H1 (cell line): ENCODE results near the gene SIPA1L3. TPM values are rescaled to one million over a fixed set of nuclear protein-coding genes. Genes with fewer than 3 reads are reported as not detected.
A peak's percentile ranks its signal among the peaks of the same experiment; 100 is the strongest.

ENCODE experiments used
- CTCF ChIA-PET: fragments of 300-600 bp; sonication (Branson Sonifier 250); formaldehyde crosslinking; loops from one replicate; lab custom pipeline; 2021; ENCODE audit not compliant: partially characterized antibody; lab: Charles Lee
- POLR2A ChIA-PET: fragments of 300-600 bp; sonication (Branson Sonifier 250); formaldehyde crosslinking; loops from one replicate; lab custom pipeline; 2021; ENCODE audit warnings: inconsistent platforms; ENCODE audit not compliant: partially characterized antibody; lab: Charles Lee
- DNase-seq, 2 experiments: peaks; one replicate each; pipeline versions ENCODE4 v3.0.0 to v3.0.0-alpha.2; 2010 to 2022; ENCODE audit warnings: low spot score in 2 of 2, low read depth in 1 of 2, mixed read lengths in 1 of 2
- FAIRE-seq: peaks from 2 replicates; lab custom pipeline; 2011; peaks lifted over from hg19 to GRCh38; lab: Jason Lieb, UNC
- H2AFZ ChIP-seq: 2 replicates; pipeline ENCODE4 v1.8.1; 2012; ENCODE audit warnings: low read length, inconsistent platforms
- H2AK5ac ChIP-seq: 2 replicates; pipeline ENCODE4 v1.6.1; 2013; ENCODE audit warnings: low read depth, low read length
- H2BK120ac ChIP-seq: replicated peaks from 2 replicates; pipeline ENCODE3; 2013; ENCODE audit warnings: low read depth, low read length, inconsistent platforms
- H2BK12ac ChIP-seq: 2 replicates; pipeline ENCODE4 v1.6.1; 2013; ENCODE audit warnings: low read depth, low read length
- H2BK15ac ChIP-seq: 2 replicates; pipeline ENCODE4 v1.6.1; 2013; ENCODE audit warnings: low read length
- H2BK20ac ChIP-seq: 2 replicates; pipeline ENCODE4 v1.6.1; 2013; ENCODE audit warnings: low read length
- H2BK5ac ChIP-seq: 2 replicates; pipeline ENCODE4 v1.6.1; 2013; ENCODE audit warnings: low read depth, low read length
- H3K14ac ChIP-seq: 2 replicates; pipeline ENCODE4 v1.6.1; 2013; ENCODE audit warnings: inconsistent platforms; ENCODE audit not compliant: insufficient read length
- H3K18ac ChIP-seq: 2 replicates; pipeline ENCODE4 v1.6.1; 2013; ENCODE audit warnings: low read length; ENCODE audit errors: extremely low read depth
- H3K23ac ChIP-seq: 2 replicates; pipeline ENCODE4 v1.6.1; 2013; ENCODE audit warnings: inconsistent platforms; ENCODE audit not compliant: insufficient read length
- H3K23me2 ChIP-seq: 2 replicates; pipeline ENCODE4 v1.6.1; 2013; ENCODE audit warnings: low read depth, low read length
- H3K27ac ChIP-seq: 2 replicates; pipeline ENCODE4 v1.6.1; 2011; ENCODE audit warnings: low read depth, low read length, inconsistent platforms
- H3K27me3 ChIP-seq, 4 experiments: replicated peaks in 1 of 4; 1 replicate in 1 of 4; 2 replicates in 3 of 4; pipeline versions ENCODE4 v1.6.1 to v1.8.1; 2011 to 2013; ENCODE audit warnings: low read length in 3 of 4, mild to moderate bottlenecking in 3 of 4, inconsistent platforms in 2 of 4, mixed read lengths in 2 of 4, moderate library complexity in 1 of 4; ENCODE audit not compliant: control insufficient read depth in 3 of 4, insufficient read depth in 3 of 4; ENCODE audit errors: extremely low read depth in 1 of 4
- H3K36me3 ChIP-seq, 4 experiments: 2 replicates each; pipeline versions ENCODE4 v1.6.1 to v1.8.1; 2011 to 2013; ENCODE audit warnings: mild to moderate bottlenecking in 4 of 4, low read length in 3 of 4, moderate library complexity in 2 of 4, control low read depth in 1 of 4, inconsistent platforms in 1 of 4; ENCODE audit not compliant: insufficient read depth in 4 of 4, control insufficient read depth in 2 of 4
- H3K4ac ChIP-seq: replicated peaks from 2 replicates; pipeline ENCODE3; 2013; ENCODE audit warnings: low read length, low read depth, mixed read lengths, inconsistent platforms; ENCODE audit not compliant: insufficient read length
- H3K4me1 ChIP-seq, 4 experiments: replicated peaks in 1 of 4; 1 replicate in 1 of 4; 2 replicates in 3 of 4; pipeline versions ENCODE4 v1.6.1 to v1.8.1; 2011 to 2013; ENCODE audit warnings: low read length in 3 of 4, inconsistent platforms in 2 of 4, mixed read lengths in 1 of 4; ENCODE audit not compliant: insufficient read depth in 4 of 4, control insufficient read depth in 3 of 4
- H3K4me2 ChIP-seq, 2 experiments: 2 replicates each; pipeline versions ENCODE4 v1.6.1 to v1.8.1; 2011 to 2013; ENCODE audit warnings: low read depth in 2 of 2, low read length in 2 of 2, control low read depth in 1 of 2, inconsistent platforms in 1 of 2, mild to moderate bottlenecking in 1 of 2; ENCODE audit not compliant: insufficient read depth in 1 of 2
- H3K4me3 ChIP-seq, 4 experiments: fragments of 200-600, 300-600 bp in 1 of 4; sonication (generic), shearing (Covaris generic), sonication (Bioruptor Twin) in 1 of 4; 2 replicates each; pipeline versions ENCODE4 v1.5.1 to v1.8.1; 2011 to 2016; ENCODE audit warnings: low read length in 4 of 4, low read depth in 3 of 4, control low read depth in 2 of 4, inconsistent platforms in 2 of 4, mild to moderate bottlenecking in 2 of 4, mixed read lengths in 1 of 4, moderate library complexity in 1 of 4; ENCODE audit not compliant: insufficient read depth in 2 of 4; ENCODE audit errors: extremely low read depth in 1 of 4
- H3K56ac ChIP-seq: replicated peaks from 2 replicates; pipeline ENCODE3; 2013; ENCODE audit warnings: low read depth, mild to moderate bottlenecking, mixed read lengths, low read length, inconsistent platforms; ENCODE audit not compliant: insufficient read length
- H3K79me1 ChIP-seq: 2 replicates; pipeline ENCODE4 v1.6.1; 2013; ENCODE audit warnings: low read depth, low read length, control low read depth
- H3K79me2 ChIP-seq, 2 experiments: 2 replicates each; pipeline versions ENCODE4 v1.6.1 to v1.8.1; 2012 to 2013; ENCODE audit warnings: low read length in 2 of 2, mild to moderate bottlenecking in 2 of 2, inconsistent platforms in 1 of 2; ENCODE audit not compliant: insufficient read depth in 2 of 2, control insufficient read depth in 1 of 2
- H3K9ac ChIP-seq, 4 experiments: replicated peaks in 1 of 4; 1 replicate in 1 of 4; 2 replicates in 3 of 4; pipeline versions ENCODE4 v1.6.1 to v1.8.1; 2011 to 2013; ENCODE audit warnings: low read depth in 3 of 4, low read length in 3 of 4, control low read depth in 2 of 4, mild to moderate bottlenecking in 2 of 4, moderate library complexity in 2 of 4, inconsistent platforms in 1 of 4; ENCODE audit errors: extremely low read depth in 1 of 4
- H3K9me3 ChIP-seq, 2 experiments: 2 replicates each; pipeline versions ENCODE4 v1.6.1 to v1.8.1; 2012 to 2013; ENCODE audit warnings: mild to moderate bottlenecking in 2 of 2, moderate library complexity in 2 of 2, control low read depth in 1 of 2, inconsistent platforms in 1 of 2, low read depth in 1 of 2, low read length in 1 of 2, mixed read lengths in 1 of 2; ENCODE audit not compliant: insufficient read depth in 2 of 2
- H4K20me1 ChIP-seq, 2 experiments: replicated peaks in 1 of 2; 2 replicates each; pipeline versions ENCODE3 to v1.8.1; 2011 to 2013; ENCODE audit warnings: inconsistent platforms in 2 of 2, low read length in 2 of 2, mild to moderate bottlenecking in 1 of 2; ENCODE audit not compliant: insufficient read depth in 2 of 2, control insufficient read depth in 1 of 2
- H4K5ac ChIP-seq: 2 replicates; pipeline ENCODE4 v1.6.1; 2013; ENCODE audit warnings: low read length, low read depth, mixed read lengths, inconsistent platforms; ENCODE audit not compliant: insufficient read length
- H4K8ac ChIP-seq: 2 replicates; pipeline ENCODE4 v1.8.0; 2013; ENCODE audit warnings: mild to moderate bottlenecking, moderate library complexity, low read length, inconsistent platforms; ENCODE audit not compliant: insufficient read depth; ENCODE audit errors: extremely low read depth
- H4K91ac ChIP-seq: replicated peaks from 2 replicates; pipeline ENCODE3; 2013; ENCODE audit warnings: low read length, mixed read lengths, inconsistent platforms; ENCODE audit not compliant: insufficient read length
- CTCF ChIP-seq, 3 experiments: IDR thresholded peaks; 1 replicate in 2 of 3; 2 replicates in 1 of 3; pipeline versions ENCODE4 v1.5.1 to v1.6.1; 2011; ENCODE audit warnings: low read length in 3 of 3, mild to moderate bottlenecking in 3 of 3, inconsistent platforms in 2 of 3, low read depth in 1 of 3, moderate library complexity in 1 of 3; ENCODE audit not compliant: insufficient read depth in 1 of 3; ENCODE audit errors: control extremely low read depth in 1 of 3
- EZH2 ChIP-seq: fragments of 200-600 bp; sonication (generic); IDR thresholded peaks from 2 replicates; pipeline ENCODE4 v1.7.1; 2012; ENCODE audit warnings: low read depth, mild to moderate bottlenecking, moderate library complexity, low read length, inconsistent platforms; ENCODE audit not compliant: severe bottlenecking
- JUND ChIP-seq: IDR thresholded peaks from 2 replicates; pipeline ENCODE4 v1.6.1; 2011; ENCODE audit warnings: mild to moderate bottlenecking, improper control_type of control experiment, low read length
- TBP ChIP-seq: IDR thresholded peaks from 2 replicates; pipeline ENCODE4 v1.6.1; 2011; ENCODE audit warnings: low read depth, low read length, improper control_type of control experiment
- TEAD4 ChIP-seq: IDR thresholded peaks from 2 replicates; pipeline ENCODE4 v1.6.1; 2012; ENCODE audit warnings: low read depth, low read length, inconsistent platforms, mixed read lengths
- YY1 ChIP-seq: IDR thresholded peaks from 2 replicates; pipeline ENCODE4 v1.6.1; 2011; ENCODE audit warnings: low read depth, mild to moderate bottlenecking, low read length
- WGBS, 2 experiments: shearing (Covaris generic) in 1 of 2; methylation state at CpG; one replicate each; pipeline versions ENCODE4 v1.1.6 to v1.1.7; 2013 to 2015; ENCODE audit warnings: low lambda C conversion rate in 2 of 2, mixed read lengths in 2 of 2, inconsistent platforms in 1 of 2, low coverage in 1 of 2, missing lambda C conversion rate in 1 of 2; ENCODE audit not compliant: insufficient replicate concordance in 2 of 2, insufficient coverage in 1 of 2, insufficient read length in 1 of 2; ENCODE audit errors: extremely low coverage in 1 of 2, missing lambda C conversion rate in 1 of 2; 5-methylcytosine and 5-hydroxymethylcytosine counted together
- polyA plus RNA-seq, 7 experiments: library from polyadenylated mRNA; depleted of rRNA in 3 of 7; stranded (reverse) in 5 of 7; unstranded in 2 of 7; fragments of >200 nt in 5 of 7; fragments of 200-250 nt in 2 of 7; gene quantifications; 1 replicate in 5 of 7; 2 replicates in 1 of 7; 4 replicates in 1 of 7; pipeline versions ENCODE4 v1.2.1 to v1.2.3, GENCODE V29; 2011 to 2013; ENCODE audit warnings: missing spikeins in 2 of 7, mixed read lengths in 2 of 7
- total RNA-seq: library from RNA; stranded (reverse); fragmentation: NEBNext Ultra II Directional; extraction: Animal tissue kit (Norgen Biotek cat#: 25700); gene quantifications from 2 replicates; pipeline ENCODE4 v1.2.1, GENCODE V29; 2021

The SIPA1L3 gene
- total and polyA plus RNA-seq, 2 of the 8 experiments (the other 6 are each of a cell fraction or from before 2014, with no cell fraction given): 15.0 to 54.9 TPM

- Histone ChIP-seq H3K27me3 (no peaks in the 10 kb centered on the region), H3K79me2 (peaks cover 0 to 14% of the 10 kb centered on the region in 2 experiments; a peak in 2 of 4 replicates), H3K9ac (no peak overlapping the region), H3K18ac (no peak overlapping the region), H2AFZ (no peak overlapping the region), H3K9me3 (no peaks in the 10 kb centered on the region), H3K4me1 (peaks cover 0 to 14% (median 8%) of the 10 kb centered on the region in 4 experiments; a peak in 6 of 7 replicates), H3K36me3 (no peaks in the 10 kb centered on the region), H2AK5ac (peak overlapping the region; percentile 75; the same call in 1 of the 2 replicates), H2BK12ac (0 out of 2 replicates have a peak overlapping the region, but pooled peaks have one; percentile 23), H4K91ac (no peak overlapping the region), H2BK15ac (no peak overlapping the region), H3K4me3 (no peak overlapping the region), H3K56ac (no peak overlapping the region), H3K79me1 (no peaks in the 10 kb centered on the region; the same call in 1 of the 2 replicates), H3K4ac (no peak overlapping the region), H2BK5ac (0 out of 2 replicates have a peak overlapping the region, but pooled peaks have one; percentile 19), H2BK20ac (no peak overlapping the region), H2BK120ac (no peak overlapping the region), H3K23ac (no peak overlapping the region), H4K20me1 (no peaks in the 10 kb centered on the region), H4K5ac (no peak overlapping the region), H3K4me2 (peak overlapping the region; percentile 10 to 48; a peak in 1 of 4 replicates), H3K23me2 (no peaks in the 10 kb centered on the region), H3K27ac (peak overlapping the region; percentile 40; the same call in 1 of the 2 replicates), H4K8ac (no peak overlapping the region; the same call in 1 of the 2 replicates), H3K14ac (no peak overlapping the region)
- FAIRE-seq (no peak), DNase-seq (no peak)
- CTCF ChIA-PET: interaction anchor here (0.6 to 2.5 kb wide), 10 partner anchors 11 to 115 kb away, joined by 3 to 10 read pairs (median 3); no protein-coding TSS in a partner anchor
- WGBS, 2 experiments: 85% methylated on average over 5 of the region's 5 CpGs; no CpG with 5 or more reads in 1 of the 2 experiments
- POLR2A ChIA-PET: interaction anchor here (0.7 to 3.7 kb wide), 6 partner anchors 8 to 106 kb away, joined by 3 to 20 read pairs (median 4); partner anchors contain the start of gene WDR87
- TF ChIP-seq YY1 (no peak), TBP (no peak), TEAD4 (no peak), EZH2 (no peak), JUND (no peak), CTCF (IDR thresholded peaks at IDR 0.05; ENCODE audit: control extremely low read depth in 1 of 3, insufficient read depth in 1 of 3, low read depth in 1 of 3, low read length in 3 of 3) (no peak)
These were observed 105.3 kb downstream of the SIPA1L3 start for GRCh38 chr19:38012290-38012689.
